Lower lobe of right lung (tissue), 2 donors: ENCODE measurements around the gene TCF7L2. TPM values are rescaled to one million over a fixed set of nuclear protein-coding genes. Genes with fewer than 3 reads are reported as not detected.
"Not testable (repeated sequence)": the region's sequence is repeated elsewhere in the genome, so short reads cannot be mapped to it uniquely, and the experiment has no call there.

Experiments
- ATAC-seq, 2 donors: fragments of 200-7000 bp; cut with Tn5 transposase; one replicate each; pipeline ENCODE4 v1.9.1; 2020 to 2022; ENCODE audit warnings: mild to moderate bottlenecking in 2 of 2, moderate library complexity in 2 of 2
- DNase-seq: peaks from one replicate; pipeline ENCODE4 v3.0.0-alpha.2; 2020
- H3K27ac ChIP-seq: fragments of 200-600 bp; one replicate; pipeline ENCODE4 v1.8.0; 2022
- H3K27me3 ChIP-seq: fragments of 200-600 bp; one replicate; pipeline ENCODE4 v1.8.0; 2022; ENCODE audit warnings: low read depth
- H3K36me3 ChIP-seq: fragments of 200-600 bp; one replicate; pipeline ENCODE4 v1.8.0; 2022; ENCODE audit warnings: mild to moderate bottlenecking
- H3K4me1 ChIP-seq: fragments of 200-600 bp; one replicate; pipeline ENCODE4 v1.8.0; 2022
- H3K4me3 ChIP-seq: fragments of 200-600 bp; one replicate; pipeline ENCODE4 v1.8.0; 2022; ENCODE audit warnings: mild to moderate bottlenecking
- H3K9me3 ChIP-seq: fragments of 200-600 bp; one replicate; pipeline ENCODE4 v1.8.0; 2022
- CTCF ChIP-seq: fragments of 200-600 bp; IDR thresholded peaks from one replicate; pipeline ENCODE4 v1.8.0; 2022; ENCODE audit warnings: antibody characterized with exemption, mild to moderate bottlenecking
- intact Hi-C: fragments of 100-400 bp; cut with DNase I; formaldehyde crosslinking; loops from one replicate; pipeline ENCODE4 v1.11.0; 2022
- total RNA-seq: library from RNA; stranded (reverse); fragmentation: NEBNext Ultra II Directional; extraction: Animal tissue kit (Norgen Biotek cat#: 25700); gene quantifications from one replicate; pipeline ENCODE4 v1.2.1, GENCODE V29; 2021
- donor health status: DM: no; HTN: yes; CAD: no; lungs with severe emphysema.

TCF7L2 gene
- total RNA-seq, 1 donor from 2014 or later = 71.2 TPM

- DNase-seq (no peak), ATAC-seq (no peak)
- no peaks in the 10 kb centered on the region for H3K9me3 ChIP-seq
- no peaks in the 10 kb centered on the region for H3K36me3 ChIP-seq
- no peak overlapping the region for H3K27ac ChIP-seq
- no peak for TF ChIP-seq CTCF
- H3K27me3 ChIP-seq = no peaks in the 10 kb centered on the region
- no peak overlapping the region for H3K4me3 ChIP-seq
- intact Hi-C loops = no loop called here
- H3K4me1 ChIP-seq = peaks cover 42% of the 10 kb centered on the region
Measured at GRCh38 chr10:113108948-113109347, 158.9 kb downstream of the TCF7L2 start.

- H3K27me3 ChIP-seq, H3K4me3 ChIP-seq, intact Hi-C loops, ATAC-seq, H3K27ac ChIP-seq, H3K9me3 ChIP-seq, H3K36me3 ChIP-seq, DNase-seq: not testable (repeated sequence)
- peaks cover 38% of the 10 kb centered on the region for H3K4me1 ChIP-seq
Measured at GRCh38 chr10:113109482-113109881, 159.4 kb downstream of the TCF7L2 start.

GRCh38 chr10:113111260-113111659 is 161.2 kb downstream of the TCF7L2 start:
- TF ChIP-seq CTCF = no peak
- intact Hi-C loops = no loop called here
- Histone ChIP-seq H3K27ac (no peak overlapping the region), H3K4me1 (peaks cover 33% of the 10 kb centered on the region), H3K4me3 (no peak overlapping the region), H3K36me3 (no peaks in the 10 kb centered on the region), H3K27me3 (no peaks in the 10 kb centered on the region), H3K9me3 (no peaks in the 10 kb centered on the region)
- ATAC-seq (no peak), DNase-seq (no peak)

GRCh38 chr10:113111900-113112853 is 162.1 kb downstream of the TCF7L2 start:
- H3K36me3 ChIP-seq = no peaks in the 10 kb centered on the region
- H3K9me3 ChIP-seq = no peaks in the 10 kb centered on the region
- ATAC-seq (peak; percentile 47 to 50), DNase-seq (no peak)
- no peak for TF ChIP-seq CTCF
- H3K27ac ChIP-seq = no peak overlapping the region
- no peak overlapping the region for H3K4me3 ChIP-seq
- H3K27me3 ChIP-seq = no peaks in the 10 kb centered on the region
- peaks cover 24% of the 10 kb centered on the region for H3K4me1 ChIP-seq
- intact Hi-C loops = no loop called here

- no peak for DNase-seq
- H3K27me3 ChIP-seq = no peaks in the 10 kb centered on the region
- intact Hi-C loops = no loop called here
- no peak for TF ChIP-seq CTCF
- peaks cover 24% of the 10 kb centered on the region for H3K4me1 ChIP-seq
- ATAC-seq = no peak
- H3K36me3 ChIP-seq = no peaks in the 10 kb centered on the region
- H3K27ac ChIP-seq = no peak overlapping the region
- H3K4me3 ChIP-seq = no peak overlapping the region
- no peaks in the 10 kb centered on the region for H3K9me3 ChIP-seq
Measured at GRCh38 chr10:113113241-113113640, 163.2 kb downstream of the TCF7L2 start.

- DNase-seq (no peak), ATAC-seq (no peak)
- Histone ChIP-seq H3K27me3 (no peaks in the 10 kb centered on the region), H3K36me3 (no peaks in the 10 kb centered on the region), H3K4me1 (peaks cover 24% of the 10 kb centered on the region), H3K27ac (no peak overlapping the region), H3K4me3 (no peak overlapping the region), H3K9me3 (no peaks in the 10 kb centered on the region)
- TF ChIP-seq CTCF = no peak
- intact Hi-C loops = no loop called here
Measured at GRCh38 chr10:113113918-113114317, 163.9 kb downstream of the TCF7L2 start.
